GM19452 (cell line): ENCODE results near the gene BMPR1B.
"Not testable (repeated sequence)": the region's sequence is repeated elsewhere in the genome, so short reads cannot be mapped to it uniquely, and the experiment has no call there.

Experiments
- ATAC-seq: cut with Tn5 transposase; IDR thresholded peaks from one replicate; pipeline ENCODE4 v1.9.1; 2021; ENCODE audit not compliant: unreplicated experiment

Gene BMPR1B

DNA sequence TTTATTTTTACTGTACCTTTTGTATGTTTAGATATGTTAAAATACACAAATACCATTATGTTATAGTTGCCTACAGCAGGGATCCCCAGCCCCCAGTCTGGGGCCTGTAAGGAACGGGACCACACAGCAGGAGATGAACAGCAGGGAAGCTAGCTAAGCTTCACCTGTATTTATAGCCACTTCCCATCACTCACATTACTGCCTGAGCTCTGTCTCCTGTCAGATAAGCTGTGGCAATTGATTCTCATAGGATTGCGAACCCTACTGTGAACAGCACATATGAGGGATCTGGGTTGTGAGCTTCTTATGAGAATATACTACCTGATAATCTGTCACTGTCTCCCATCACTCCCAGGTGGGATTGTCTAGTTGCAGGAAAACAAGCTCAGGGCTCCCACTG is 73.9 kb downstream of the BMPR1B start:
- no peak for ATAC-seq

DNA sequence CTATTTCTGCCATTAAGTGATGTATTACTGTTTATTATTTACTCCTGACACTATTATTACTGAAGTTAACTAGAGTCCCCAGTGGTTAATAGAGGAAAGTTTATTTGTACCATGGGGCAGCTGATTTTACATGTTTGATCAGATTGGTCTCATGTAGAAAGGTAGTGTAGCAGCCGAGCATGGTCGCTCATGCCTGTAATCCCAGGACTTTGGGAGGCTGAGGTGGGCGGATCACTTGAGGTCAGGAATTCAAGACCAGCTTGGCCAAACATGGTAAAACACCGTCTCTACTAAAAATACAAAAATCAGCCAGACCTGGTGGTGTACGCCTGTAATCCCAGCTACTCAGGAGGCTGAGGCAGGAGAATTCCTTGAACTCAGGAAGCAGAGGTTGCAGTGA is 74.6 kb downstream of the BMPR1B start:
- ATAC-seq = not testable (repeated sequence)

DNA sequence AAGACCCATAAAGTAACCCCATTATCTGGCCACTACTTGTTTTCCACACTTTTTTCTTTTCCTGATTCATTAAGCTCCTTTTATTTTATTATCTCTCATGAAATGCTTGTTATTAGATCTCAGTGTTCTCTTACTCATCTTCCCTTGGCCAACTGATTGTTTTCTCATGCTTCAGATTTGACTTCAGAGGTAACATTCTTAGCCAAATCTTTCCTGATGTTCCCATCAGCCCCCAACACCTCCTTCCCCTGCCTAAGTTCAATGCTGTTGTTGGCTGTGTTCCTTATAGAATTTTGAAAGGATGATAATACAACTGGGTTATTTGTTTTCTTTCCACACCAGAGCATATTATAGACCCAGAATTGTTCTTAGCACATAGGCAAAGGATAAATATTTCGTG is 75.6 kb downstream of the BMPR1B start:
- ATAC-seq = no peak

DNA sequence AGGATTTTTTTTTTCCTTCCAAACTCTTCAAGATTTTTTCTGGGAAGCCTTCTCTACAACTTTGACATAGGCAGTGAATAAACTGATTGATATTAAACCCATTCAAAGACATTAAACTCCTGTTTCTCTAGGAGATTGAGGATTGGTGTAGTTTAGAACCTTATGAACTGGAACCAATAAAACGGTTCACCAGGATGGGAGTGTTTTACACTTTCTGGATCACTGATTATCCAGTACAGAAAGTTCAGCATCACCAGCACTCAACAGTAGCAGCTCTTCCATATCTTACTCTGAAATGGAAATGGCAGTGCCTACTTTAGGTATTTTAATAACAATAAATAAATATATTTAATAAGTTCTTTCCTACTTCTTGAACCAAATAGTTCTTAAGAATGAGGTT is 76.7 kb downstream of the BMPR1B start:
- ATAC-seq = no peak

DNA sequence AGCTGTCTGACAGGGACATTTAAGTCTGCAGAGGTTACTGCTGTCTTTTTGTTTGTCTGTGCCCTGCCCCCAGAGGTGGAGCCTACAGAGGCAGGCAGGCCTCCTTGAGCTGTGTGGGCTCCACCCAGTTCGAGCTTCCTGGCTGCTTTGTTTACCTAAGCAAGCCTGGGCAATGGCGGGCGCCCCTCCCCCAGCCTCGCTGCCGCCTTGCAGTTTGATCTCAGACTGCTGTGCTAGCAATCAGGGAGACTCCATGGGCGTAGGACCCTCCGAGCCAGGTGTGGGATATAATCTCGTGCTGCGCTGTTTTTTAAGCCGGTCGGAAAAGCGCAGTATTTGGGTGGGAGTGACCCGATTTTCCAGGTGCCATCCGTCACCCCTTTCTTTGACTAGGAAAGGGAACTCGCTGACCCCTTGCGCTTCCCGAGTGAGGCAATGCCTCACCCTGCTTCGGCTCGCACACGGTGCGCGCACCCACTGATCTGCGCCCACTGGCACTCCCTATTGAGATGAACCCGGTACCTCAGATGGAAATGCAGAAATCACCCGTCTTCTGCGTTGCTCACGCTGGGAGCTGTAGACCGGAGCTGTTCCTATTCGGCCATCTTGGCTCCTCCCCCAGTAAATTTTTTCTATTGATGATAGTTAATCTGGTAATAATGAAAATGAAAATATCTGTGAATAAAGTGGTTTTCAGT is 83.6 kb downstream of the BMPR1B start:
- not testable (repeated sequence) for ATAC-seq

DNA sequence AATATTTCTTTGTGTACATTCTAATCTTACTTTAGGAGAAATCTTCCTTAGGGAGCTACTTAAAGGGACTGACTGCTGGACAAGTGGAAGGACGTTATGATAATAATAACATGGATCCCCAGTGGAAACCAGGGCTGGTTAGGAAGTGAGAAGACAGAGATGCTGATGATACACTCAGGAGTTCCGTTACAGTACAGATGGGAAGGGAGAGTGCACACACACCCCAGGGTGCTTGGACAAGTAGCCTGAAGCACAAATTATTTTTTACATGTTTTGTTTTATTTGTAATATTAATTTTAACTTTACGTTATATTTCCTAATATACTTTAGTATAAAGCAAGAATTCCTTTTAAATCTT is 84.1 kb downstream of the BMPR1B start:
- no peak for ATAC-seq

DNA sequence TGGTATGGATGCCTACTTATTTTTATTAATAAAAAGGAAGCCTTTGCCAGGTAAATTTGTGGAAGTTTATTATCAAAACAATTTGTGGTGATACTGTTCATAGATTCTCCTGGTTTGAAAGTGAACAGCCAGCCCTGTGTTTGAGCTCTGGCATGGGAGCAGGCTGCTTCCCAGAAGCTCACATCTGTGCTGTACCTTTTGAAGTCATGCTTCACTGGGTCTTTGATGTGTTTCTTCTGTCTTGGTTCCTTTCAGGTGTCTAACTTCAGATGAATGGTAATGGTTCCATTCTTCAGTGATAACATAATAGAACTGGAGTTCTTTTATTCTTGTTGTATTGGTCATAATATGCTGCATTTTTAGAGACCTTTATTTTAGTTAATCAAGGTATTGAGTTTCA is 85.5 kb downstream of the BMPR1B start:
- ATAC-seq = no peak

DNA sequence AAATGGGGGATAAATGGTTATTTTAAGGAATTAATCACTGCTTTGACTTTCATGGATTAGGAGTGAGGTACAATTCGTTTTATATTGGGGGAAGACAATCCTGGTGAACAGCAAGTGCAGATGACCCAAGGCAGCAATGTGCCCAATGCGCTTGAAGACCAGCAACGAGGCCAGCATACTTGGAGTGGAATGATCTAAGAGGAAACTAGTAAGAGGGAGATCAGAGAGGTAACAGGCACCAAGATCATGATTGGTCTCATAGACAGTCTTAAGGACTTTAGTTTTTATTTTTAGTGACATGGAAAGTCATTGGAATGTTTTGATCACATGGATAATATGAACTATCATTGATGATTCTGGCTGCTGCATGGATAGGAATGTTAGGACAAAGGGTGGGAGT is 90.6 kb downstream of the BMPR1B start:
- no peak for ATAC-seq

DNA sequence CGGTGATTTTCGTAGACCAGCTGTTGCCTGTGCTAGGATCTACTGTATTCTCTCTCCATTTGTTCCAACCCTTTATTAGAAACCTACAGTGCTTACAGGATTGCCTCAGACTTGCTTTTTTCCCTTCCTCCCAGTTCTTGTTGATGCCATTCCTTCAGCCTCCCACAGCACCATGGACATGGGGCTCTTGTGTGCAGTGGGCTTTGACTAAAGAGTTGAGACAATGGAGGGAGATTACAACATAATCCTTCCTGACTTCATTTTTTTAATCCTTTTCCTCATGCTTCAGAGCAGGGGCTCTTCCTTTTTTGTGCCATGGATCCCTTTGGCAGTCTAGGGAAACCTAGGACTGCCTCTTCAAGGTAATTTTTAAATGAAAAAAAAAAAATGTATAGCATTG is 92.1 kb downstream of the BMPR1B start:
- ATAC-seq = no peak

DNA sequence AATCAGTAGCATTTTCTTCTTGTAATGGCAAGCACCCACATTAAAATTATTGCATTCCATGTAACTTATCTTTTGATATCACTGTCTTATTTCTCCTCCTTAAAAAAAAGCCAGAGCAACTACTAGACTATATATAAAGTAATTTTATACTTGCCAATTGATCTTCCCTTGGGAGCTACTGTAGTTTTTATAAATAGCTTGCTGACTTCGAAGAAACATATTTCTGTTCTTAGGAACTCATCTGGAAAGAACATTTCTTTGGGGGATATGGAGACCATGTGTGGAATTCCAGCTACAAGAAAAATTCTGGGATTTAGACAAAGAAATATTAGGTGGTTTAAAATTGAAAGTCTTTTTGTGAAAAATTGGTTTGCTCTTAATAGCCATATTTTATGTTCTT is 94.9 kb downstream of the BMPR1B start:
- no peak for ATAC-seq

DNA sequence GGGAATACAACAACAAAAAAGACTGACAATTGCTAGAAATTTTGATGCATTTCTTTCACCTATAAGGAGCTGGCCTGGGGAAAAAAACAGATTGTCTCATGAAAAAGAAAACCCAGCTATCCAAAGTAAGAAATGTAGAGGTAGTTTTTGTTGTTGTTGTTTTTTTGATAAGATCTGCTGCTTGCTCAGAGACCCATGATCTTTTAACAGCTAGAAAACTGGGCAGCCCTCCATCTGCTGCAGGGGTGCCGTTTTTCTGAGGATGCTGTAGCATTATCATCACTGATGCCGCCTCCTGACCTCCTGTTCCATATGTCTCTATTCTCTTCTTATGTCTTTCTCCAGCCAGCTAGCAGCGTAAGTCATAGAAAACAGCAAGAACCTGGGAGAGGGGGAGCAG is 98.3 kb downstream of the BMPR1B start:
- no peak for ATAC-seq

DNA sequence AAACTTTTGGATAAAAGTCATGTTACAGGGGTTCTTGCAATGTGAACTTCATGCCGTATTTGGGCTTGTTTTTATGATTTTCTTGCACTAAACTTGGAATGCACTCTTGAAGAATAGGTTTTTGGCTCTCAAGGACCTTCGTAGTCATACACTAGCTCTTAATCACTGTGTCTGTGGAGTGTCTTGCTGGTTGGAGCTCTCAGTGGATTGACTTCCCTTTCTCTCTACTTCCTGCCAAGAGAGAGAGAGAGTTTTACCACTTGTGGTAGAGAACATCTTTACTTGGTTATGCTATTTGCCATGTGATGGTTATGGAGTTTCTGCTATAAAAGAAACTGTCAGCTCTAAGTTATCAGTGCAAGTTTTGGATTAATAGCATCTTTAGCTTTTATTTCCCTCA is 112.4 kb downstream of the BMPR1B start:
- ATAC-seq = no peak

DNA sequence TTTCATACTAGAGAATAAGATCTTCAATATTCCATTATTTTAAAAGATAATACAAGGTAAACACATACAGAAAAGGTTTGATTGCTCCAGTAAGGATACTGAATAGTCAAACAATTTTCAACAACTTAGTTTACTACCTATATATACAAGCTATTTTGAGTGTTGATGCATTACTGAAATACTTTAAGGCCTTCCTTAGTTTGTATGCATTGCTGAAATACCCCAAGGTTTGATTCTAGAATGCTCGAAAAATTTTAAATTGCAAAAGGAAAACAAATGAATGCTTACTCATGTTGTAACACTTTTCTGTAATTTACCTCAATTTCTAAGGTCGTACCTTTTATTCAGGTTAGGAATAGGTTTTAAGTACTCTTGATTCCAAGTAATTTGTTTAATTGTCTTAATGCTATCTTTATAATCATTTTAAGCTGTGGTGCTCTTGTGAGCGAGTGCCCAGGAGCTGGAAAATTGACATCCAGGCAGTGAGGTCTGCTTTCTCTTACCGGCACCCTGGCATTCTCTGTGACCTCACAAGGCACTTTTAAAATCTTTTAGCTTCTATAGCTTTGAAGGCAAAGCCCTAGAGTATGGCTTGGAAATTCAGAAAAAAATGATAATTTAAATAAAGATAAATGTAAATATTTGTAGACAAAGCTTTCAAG is 114.0 kb downstream of the BMPR1B start:
- no peak for ATAC-seq

DNA sequence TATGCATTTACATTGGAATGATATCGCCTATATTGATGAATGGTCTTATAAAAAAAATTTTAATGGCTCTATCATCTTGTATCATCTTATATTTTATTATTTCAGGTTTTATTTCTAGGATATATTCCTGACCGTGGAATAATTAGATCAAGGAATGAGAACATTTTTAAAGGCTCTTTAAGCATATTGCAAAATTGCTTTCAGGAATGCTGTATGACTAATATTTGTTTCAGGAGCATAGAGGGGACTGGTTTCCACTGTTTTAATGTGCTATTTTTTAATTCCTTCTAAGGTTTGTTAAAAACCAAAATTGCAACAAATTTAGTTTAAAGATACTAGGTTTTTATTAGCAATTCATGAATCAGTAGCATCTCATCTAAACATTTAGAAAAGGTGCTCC is 120.2 kb downstream of the BMPR1B start:
- no peak for ATAC-seq

DNA sequence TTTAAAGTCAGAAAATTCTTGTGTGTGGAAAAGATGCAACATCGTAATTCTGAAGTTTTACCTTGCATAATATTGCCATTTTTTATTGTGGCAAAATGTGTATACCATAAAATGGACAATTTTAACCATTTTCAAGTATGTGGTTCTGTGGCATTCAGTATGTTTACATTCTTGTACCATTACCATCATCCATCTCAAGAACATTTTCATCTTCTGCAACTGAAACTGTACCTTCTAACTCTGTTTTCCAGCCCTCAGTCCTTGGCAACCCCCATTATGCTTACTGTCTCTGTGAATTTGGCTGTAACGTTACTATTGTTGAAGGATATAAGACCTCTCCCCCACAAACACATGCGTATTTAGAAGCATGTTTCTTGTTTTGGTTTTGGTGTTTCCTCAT is 123.2 kb downstream of the BMPR1B start:
- ATAC-seq = no peak

DNA sequence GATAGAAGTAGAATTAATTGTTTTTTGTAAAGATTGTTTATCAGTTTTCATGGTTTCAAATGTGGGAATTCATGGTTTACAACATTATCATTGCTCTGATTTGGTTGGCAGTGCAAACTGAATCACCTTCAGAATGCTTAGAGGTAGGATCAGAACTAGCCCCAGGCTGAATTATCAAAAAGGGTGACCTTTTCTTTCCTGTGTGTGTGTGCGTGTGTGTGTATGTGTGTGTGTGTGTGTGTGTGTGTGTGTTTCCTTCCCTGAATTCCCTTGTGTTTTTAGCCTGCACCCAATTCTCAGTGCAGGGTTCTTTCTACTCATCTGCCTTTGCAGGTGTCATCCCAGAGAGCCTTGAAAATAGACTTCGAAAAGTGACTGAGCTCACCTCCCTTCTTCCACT is 125.0 kb downstream of the BMPR1B start:
- no peak for ATAC-seq

DNA sequence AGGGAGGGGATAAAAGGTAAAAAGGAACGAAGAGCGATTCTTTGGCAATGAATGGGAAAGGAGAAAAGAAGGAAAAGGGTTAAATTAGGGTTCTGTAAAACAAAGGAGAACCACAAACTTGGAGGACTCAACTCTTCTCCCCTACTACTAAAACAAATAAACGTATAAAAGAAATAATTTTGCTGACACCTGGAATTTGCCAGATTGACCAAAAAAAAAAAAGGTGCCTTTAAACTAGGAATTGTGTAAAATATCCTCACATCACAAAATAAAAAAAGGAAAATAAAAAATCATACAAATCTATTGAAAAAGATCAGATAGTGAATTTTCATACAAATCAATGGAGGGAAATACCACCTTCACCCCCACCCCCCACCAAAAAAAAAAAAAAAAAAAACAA is 129.3 kb downstream of the BMPR1B start:
- ATAC-seq = no peak

DNA sequence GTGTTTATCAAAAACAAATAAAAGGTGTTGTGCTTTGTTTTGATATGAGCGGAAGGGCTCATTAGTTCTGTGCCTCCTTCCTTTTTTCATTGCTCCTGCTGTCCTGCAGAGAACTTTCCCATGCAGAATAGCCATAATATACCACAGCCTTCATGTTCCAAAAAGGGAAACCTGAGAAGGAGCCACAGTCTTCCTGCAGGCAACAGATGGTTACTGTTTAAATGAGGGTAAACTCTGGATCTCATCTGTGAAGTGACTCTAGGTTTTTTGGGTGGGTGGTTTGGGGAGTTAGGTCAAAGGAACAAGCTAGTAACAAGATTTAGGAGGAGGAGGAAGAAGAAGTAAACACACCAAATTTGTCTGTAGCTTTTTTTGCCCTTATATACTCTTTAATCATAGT is 131.8 kb downstream of the BMPR1B start:
- ATAC-seq = no peak

DNA sequence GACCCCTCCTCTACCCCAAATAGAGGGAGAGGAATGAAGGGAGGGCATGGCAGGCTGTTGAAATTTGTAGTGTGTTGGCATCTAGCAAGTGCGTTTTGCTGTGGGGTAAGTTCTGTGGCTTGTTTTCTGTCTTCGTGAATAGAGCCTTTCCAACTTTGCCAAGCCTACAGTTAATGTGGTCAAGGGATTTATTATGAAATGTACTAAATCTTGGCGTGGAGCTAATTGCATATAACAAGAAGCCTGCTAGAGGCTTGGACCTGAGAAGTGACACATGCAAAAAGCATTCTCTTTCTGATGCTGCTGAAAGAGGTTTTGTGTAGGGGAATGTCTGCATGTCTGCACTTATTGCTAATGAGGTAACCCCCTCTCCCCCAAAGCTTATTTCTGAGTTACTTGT is 132.2 kb downstream of the BMPR1B start:
- no peak for ATAC-seq

DNA sequence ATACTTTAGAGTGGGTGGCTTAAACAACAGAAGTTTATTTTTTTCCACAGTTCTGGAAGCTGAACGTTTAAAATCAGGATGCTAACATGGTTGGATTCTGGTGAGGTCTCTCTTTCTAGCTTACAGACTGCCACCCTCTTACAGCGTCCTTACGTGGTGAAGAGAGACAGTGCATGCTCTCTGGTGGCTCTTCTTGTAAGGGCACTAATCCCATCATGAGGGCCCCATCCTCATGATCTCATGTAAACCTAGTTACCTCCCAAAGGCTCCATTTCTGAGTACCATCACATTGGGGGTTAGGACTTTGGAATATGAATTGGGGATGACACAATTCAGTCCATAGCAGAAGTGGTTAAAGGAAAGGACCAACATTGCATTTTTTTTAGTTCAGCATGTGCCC is 132.8 kb downstream of the BMPR1B start:
- no peak for ATAC-seq

DNA sequence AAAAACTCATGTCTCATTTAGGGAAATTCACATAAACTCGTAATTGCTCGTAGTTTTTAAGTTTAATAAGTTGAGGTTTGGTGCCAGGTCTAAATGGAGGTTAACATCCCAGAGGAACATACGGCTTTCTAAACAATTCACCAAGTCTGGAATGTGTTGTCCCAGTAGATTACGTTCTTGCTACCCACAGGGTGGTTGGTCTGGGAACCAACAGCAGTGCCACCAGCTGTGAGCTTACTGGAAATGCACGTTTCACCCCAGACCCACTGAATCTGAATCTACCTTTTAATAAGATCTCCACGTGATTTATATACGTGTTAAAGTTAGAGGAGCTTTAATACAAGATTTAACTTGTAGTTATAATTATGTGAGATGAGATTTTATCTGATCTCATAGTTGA is 134.3 kb downstream of the BMPR1B start:
- no peak for ATAC-seq

DNA sequence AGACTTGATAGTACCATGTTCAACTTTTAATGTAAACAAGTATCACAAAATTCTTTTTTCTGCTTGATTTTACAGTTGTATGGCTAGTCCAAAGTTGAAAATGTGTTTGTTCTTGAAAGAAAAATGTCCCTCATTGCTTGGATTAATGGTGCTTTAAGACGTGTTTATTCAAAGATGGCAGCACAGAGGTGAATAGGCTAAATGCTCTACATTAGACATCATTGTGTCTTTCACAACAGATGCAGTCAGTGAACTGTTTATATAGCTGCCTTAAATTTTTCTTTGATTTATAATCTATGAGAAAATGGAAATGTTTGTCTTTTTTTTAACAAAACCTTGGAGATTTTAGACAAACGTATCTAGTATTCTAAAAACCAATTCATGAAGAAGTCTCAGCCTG is 137.3 kb downstream of the BMPR1B start:
- ATAC-seq = no peak

DNA sequence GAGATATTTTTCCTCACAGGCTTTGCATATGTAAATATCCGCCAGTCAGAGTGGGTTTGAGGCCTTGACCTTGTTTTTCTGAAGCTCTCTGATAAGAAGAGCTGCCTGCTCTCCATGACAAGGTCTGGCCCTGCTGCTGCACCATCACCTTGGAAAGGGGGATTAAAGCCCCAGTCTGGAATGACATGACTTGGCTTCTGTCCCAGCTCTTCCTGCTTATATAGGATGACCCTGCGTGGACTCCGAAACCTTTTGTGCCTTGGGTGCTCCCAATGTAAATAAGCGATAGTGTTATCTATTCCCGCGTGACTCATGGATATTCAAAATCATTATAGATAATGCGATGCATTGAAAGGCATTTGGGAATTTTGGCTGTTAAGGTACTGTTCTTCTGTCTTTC is 139.3 kb downstream of the BMPR1B start:
- no peak for ATAC-seq
